HepG2 (cell line): Measurements from ENCODE around the gene PARP15. TPM values are rescaled to one million over a fixed set of nuclear protein-coding genes. Genes with fewer than 3 reads are reported as not detected.

ENCODE experiments used
- ATAC-seq: fragments of 200-7000 bp; cut with Tn5 transposase; 3 replicates; pipeline ENCODE4 v1.9.1; 2020; ENCODE audit warnings: mild to moderate bottlenecking, moderate library complexity
- BruUV-seq: library from RNA; stranded (reverse); fragments of 400-500 nt; replicated peaks from 2 replicates; lab custom pipeline; 2021; lab: Mats Ljungman, UMichigan
- CTCF ChIA-PET: fragments of 300-600 bp; formaldehyde crosslinking; extraction: SDS; loops from one replicate; lab custom pipeline; 2021; ENCODE audit warnings: low total read pairs, inconsistent platforms, low intra/inter-chr PET ratio; lab: Yijun Ruan, JAX
- POLR2A ChIA-PET: fragments of 350-600 bp; sonication (Branson Sonifier 250); formaldehyde crosslinking; loops from one replicate; lab custom pipeline; 2020; ENCODE audit warnings: antibody characterized with exemption, inconsistent platforms; lab: Yijun Ruan, JAX
- DNase-seq: peaks from one replicate; pipeline ENCODE4 v3.0.0-alpha.2; 2015; ENCODE audit warnings: low spot score
- FAIRE-seq: peaks from 3 replicates; lab custom pipeline; 2011; peaks lifted over from hg19 to GRCh38; lab: Jason Lieb, UNC
- H2AFZ ChIP-seq: one replicate; pipeline ENCODE4 v1.6.1; 2011; ENCODE audit warnings: low read length, inconsistent platforms
- H3K27ac ChIP-seq: fragments of 300-600 bp; 3 replicates; pipeline ENCODE4 v1.8.0; 2011; ENCODE audit warnings: mixed run types, mild to moderate bottlenecking, mixed read lengths, low read length, inconsistent platforms; ENCODE audit not compliant: insufficient read depth; ENCODE audit errors: extremely low read length
- H3K27me3 ChIP-seq, 2 experiments: fragments of 200-600 bp in 1 of 2; 2 replicates in 1 of 2; 3 replicates in 1 of 2; pipeline versions ENCODE4 v1.6.0 to v1.8.0; 2011; ENCODE audit warnings: low read length in 2 of 2, mild to moderate bottlenecking in 2 of 2, moderate library complexity in 2 of 2, inconsistent platforms in 1 of 2; ENCODE audit not compliant: insufficient read depth in 2 of 2, control insufficient read depth in 1 of 2
- H3K36me3 ChIP-seq, 2 experiments: fragments of 200-600 bp in 1 of 2; replicated peaks in 1 of 2; 2 replicates in 1 of 2; 3 replicates in 1 of 2; pipeline versions ENCODE4 v1.5.1 to v1.8.0; 2011; ENCODE audit warnings: low read length in 2 of 2, inconsistent platforms in 1 of 2; ENCODE audit not compliant: insufficient read depth in 2 of 2, control insufficient read depth in 1 of 2
- H3K4me1 ChIP-seq: 2 replicates; pipeline ENCODE4 v1.5.1; 2012; ENCODE audit warnings: low read length, inconsistent platforms; ENCODE audit not compliant: insufficient read depth
- H3K4me2 ChIP-seq: 2 replicates; pipeline ENCODE4 v1.6.0; 2011; ENCODE audit warnings: low read depth, low read length, inconsistent platforms
- H3K4me3 ChIP-seq, 3 experiments: fragments of 200-600 bp in 1 of 3; sonication (generic), shearing (Covaris generic) in 1 of 3; replicated peaks in 1 of 3; 2 replicates each; pipeline ENCODE4 v1.5.1; 2011 to 2016; ENCODE audit warnings: low read length in 3 of 3, inconsistent platforms in 2 of 3, low read depth in 2 of 3, mild to moderate bottlenecking in 2 of 3, control low read depth in 1 of 3, mixed read lengths in 1 of 3; ENCODE audit not compliant: insufficient read depth in 1 of 3
- H3K79me2 ChIP-seq: one replicate; pipeline ENCODE4 v1.6.1; 2011; ENCODE audit warnings: low read length, inconsistent platforms; ENCODE audit not compliant: insufficient read depth
- H3K9ac ChIP-seq: 2 replicates; pipeline ENCODE4 v1.6.0; 2011; ENCODE audit warnings: mild to moderate bottlenecking, low read depth, low read length, inconsistent platforms; ENCODE audit not compliant: insufficient read depth
- H3K9me3 ChIP-seq: 2 replicates; pipeline ENCODE4 v1.5.1; 2012; ENCODE audit warnings: mild to moderate bottlenecking, low read length
- H4K20me1 ChIP-seq: 2 replicates; pipeline ENCODE4 v1.6.0; 2011; ENCODE audit warnings: inconsistent platforms, mild to moderate bottlenecking, low read length, moderate library complexity; ENCODE audit not compliant: insufficient read depth
- MEIS1 ChIP-seq: sonication (generic); formaldehyde crosslinking; IDR thresholded peaks from 2 replicates; pipeline ENCODE4 v1.9.0; 2021; ENCODE audit warnings: mild to moderate bottlenecking, missing genetic modification reagents, moderate library complexity, borderline replicate concordance
- MZF1 ChIP-seq: sonication (generic); formaldehyde crosslinking; IDR thresholded peaks from 2 replicates; pipeline ENCODE4 v1.8.1; 2023; ENCODE audit warnings: mild to moderate bottlenecking, missing genetic modification reagents, borderline replicate concordance
- SAP130 ChIP-seq: IDR thresholded peaks from 2 replicates; pipeline ENCODE4 v1.6.1; 2016; ENCODE audit warnings: low read depth
- SMAD9 ChIP-seq: sonication (generic); formaldehyde crosslinking; IDR thresholded peaks from 2 replicates; pipeline ENCODE4 v1.5.1; 2020; ENCODE audit warnings: mild to moderate bottlenecking, missing genetic modification reagents
- SMARCE1 ChIP-seq: fragments of 450-650 bp; IDR thresholded peaks from 2 replicates; pipeline ENCODE4 v1.6.1; 2017; ENCODE audit warnings: borderline replicate concordance
- SPEN ChIP-seq: sonication (generic); formaldehyde crosslinking; IDR thresholded peaks from 2 replicates; pipeline ENCODE4 v1.5.1; 2020; ENCODE audit warnings: low read depth, mild to moderate bottlenecking, missing genetic modification reagents
- WGBS: methylation state at CpG from one replicate; pipeline ENCODE4 v1.1.6; 2017; ENCODE audit warnings: low lambda C conversion rate; 5-methylcytosine and 5-hydroxymethylcytosine counted together
- in situ Hi-C: cut with HindIII; loops from 2 replicates; pipeline ENCODE4 v1.10.0; 2017; ENCODE audit warnings: low pct_unique_long_range_greater_than_20kb; ENCODE audit not compliant: extremely low pct_ligation_motif_present
- intact Hi-C: fragments of 100-400 bp; cut with micrococcal nuclease; formaldehyde crosslinking; loops from one replicate; pipeline ENCODE4 v1.10.0; 2022; ENCODE audit not compliant: unreplicated experiment
- polyA plus RNA-seq, 8 experiments: library from polyadenylated mRNA; depleted of rRNA in 3 of 8; stranded (reverse) in 7 of 8; unstranded in 1 of 8; fragments of >200 nt; fragmentation: Illumina TruSeq in 4 of 8; extraction: Trizol in 4 of 8; gene quantifications; 2 replicates each; pipeline versions ENCODE4 v1.2.1 to v1.2.3, GENCODE V29; 2011 to 2016; ENCODE audit warnings: low read depth in 4 of 8, missing spikeins in 1 of 8, mixed read lengths in 1 of 8; ENCODE audit not compliant: insufficient read depth in 1 of 8
- total RNA-seq, 5 experiments: library from RNA; depleted of rRNA; stranded (reverse); fragments of >200 nt; fragmentation: Illumina TruSeq; extraction: Trizol; gene quantifications; 2 replicates each; pipeline ENCODE4 v1.2.3, GENCODE V29; 2016; ENCODE audit warnings: low read depth in 1 of 5
- TF ChIP-seq, protein P1 (sequence below): sonication (generic); formaldehyde crosslinking; IDR thresholded peaks from 2 replicates; pipeline ENCODE4 v1.4.0; 2020; ENCODE audit warnings: missing genetic modification reagents; ENCODE audit errors: not compliant biosample characterization

The PARP15 gene
- total and polyA plus RNA-seq, 2 of the 13 experiments (the other 11 are each of a cell fraction or from before 2014, with no cell fraction given), result 0.02 TPM; not detected in 1

DNA sequence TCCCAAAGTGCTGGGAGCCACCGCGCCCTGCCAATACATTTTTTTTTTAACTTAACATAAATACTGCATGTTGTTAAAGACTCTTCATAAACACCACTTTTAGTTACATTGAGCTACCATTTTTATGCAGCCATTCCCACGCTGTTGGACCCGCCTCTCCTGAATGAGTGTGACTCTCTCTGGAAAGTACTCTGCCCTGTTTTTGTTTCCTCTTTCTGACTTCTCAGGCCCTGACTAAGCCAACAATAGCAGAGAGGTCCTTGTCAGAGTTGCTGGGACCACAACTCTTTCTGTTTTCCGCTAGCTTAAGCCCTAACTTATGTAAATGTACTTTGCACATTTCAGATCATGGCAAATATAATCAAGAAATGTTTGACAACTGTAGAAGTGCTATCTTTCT lies 35.2 kb downstream of the PARP15 start:
- Histone ChIP-seq H3K79me2 (no peaks in the 10 kb centered on the region), H3K4me1 (no peaks in the 10 kb centered on the region), H3K9ac (no peak overlapping the region), H4K20me1 (no peaks in the 10 kb centered on the region), H3K27me3 (peaks cover 0 to 15% of the 10 kb centered on the region in 2 experiments; a peak in 3 of 5 replicates), H3K36me3 (no peaks in the 10 kb centered on the region), H2AFZ (no peak overlapping the region)
- WGBS, result 79% methylated on average over 5 of the region's 5 CpGs
- no peak for DNase-seq
- in situ Hi-C loops (no loop called here), intact Hi-C loops (no loop called here)
- CTCF ChIA-PET, result no interaction called here
- no peak for TF ChIP-seq MZF1 (CRISPR knock-in tag)
- TF ChIP-seq, all 625 proteins: peak for 0
- Histone ChIP-seq H3K4me3 (no peak overlapping the region), H3K9me3 (no peaks in the 10 kb centered on the region), H3K4me2 (no peak overlapping the region), H3K27ac (no peak overlapping the region)
- no peak for FAIRE-seq
- no TSS peak for BruUV-seq
- POLR2A ChIA-PET, result no interaction called here
- ATAC-seq, result no peak

DNA sequence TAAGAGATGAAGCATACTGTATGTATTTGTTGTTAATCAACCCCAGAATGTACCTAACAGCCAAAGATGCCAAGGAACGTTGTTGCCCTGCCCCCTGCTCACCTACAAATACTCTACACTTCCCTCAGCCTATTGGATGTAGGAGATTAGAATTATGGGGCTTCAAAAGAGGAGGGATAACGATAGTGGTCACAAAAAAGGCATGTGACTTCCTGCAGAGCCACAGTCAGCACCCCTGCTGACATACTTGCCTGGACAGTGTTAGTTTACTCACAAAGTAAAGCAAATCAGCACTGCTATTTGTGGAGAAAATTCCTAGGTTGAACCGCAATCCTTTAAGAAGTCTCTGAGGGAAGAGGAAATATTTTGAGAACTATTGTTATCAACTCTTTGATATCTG lies 37.9 kb downstream of the PARP15 start:
- no peak for FAIRE-seq
- no peaks in the 10 kb centered on the region for H3K36me3 ChIP-seq
- H2AFZ ChIP-seq, result no peak overlapping the region
- no peaks in the 10 kb centered on the region for H4K20me1 ChIP-seq
- H3K4me1 ChIP-seq, result no peaks in the 10 kb centered on the region
- ATAC-seq, result no peak
- no TSS peak for BruUV-seq
- TF ChIP-seq SAP130 (no peak), SPEN (CRISPR knock-in tag) (no peak), MEIS1 (no peak), SMAD9 (CRISPR knock-in tag) (no peak), SMARCE1 (no peak)
- TF ChIP-seq, protein P1, sequence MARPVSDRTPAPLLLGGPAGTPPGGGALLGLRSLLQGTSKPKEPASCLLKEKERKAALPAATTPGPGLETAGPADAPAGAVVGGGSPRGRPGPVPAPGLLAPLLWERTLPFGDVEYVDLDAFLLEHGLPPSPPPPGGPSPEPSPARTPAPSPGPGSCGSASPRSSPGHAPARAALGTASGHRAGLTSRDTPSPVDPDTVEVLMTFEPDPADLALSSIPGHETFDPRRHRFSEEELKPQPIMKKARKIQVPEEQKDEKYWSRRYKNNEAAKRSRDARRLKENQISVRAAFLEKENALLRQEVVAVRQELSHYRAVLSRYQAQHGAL (CRISPR knock-in tag), result no peak
- in situ Hi-C loops (no loop called here), intact Hi-C loops (no loop called here)
- no peak overlapping the region for H3K4me3 ChIP-seq
- CTCF ChIA-PET, result no interaction called here
- H3K4me2 ChIP-seq, result no peak overlapping the region
- no peaks in the 10 kb centered on the region for H3K9me3 ChIP-seq
- WGBS, result 21% methylated on average over 3 of the region's 3 CpGs
- no peaks in the 10 kb centered on the region for H3K79me2 ChIP-seq
- H3K27ac ChIP-seq, result no peak overlapping the region
- H3K27me3 ChIP-seq, result peaks cover 2 to 30% of the 10 kb centered on the region in 2 experiments
- no peak for DNase-seq
- POLR2A ChIA-PET, result no interaction called here
- H3K9ac ChIP-seq, result no peak overlapping the region
